ENCODE data around the gene NHLRC4. TPM values are rescaled to one million over a fixed set of nuclear protein-coding genes. Genes with fewer than 3 reads are reported as not detected.

The NHLRC4 gene
- polyA plus RNA-seq, 1 donor (not counting 4 experiments of a cell fraction or from before 2014, with no cell fraction given), result 0.10 TPM

GRCh38 chr16:540645-541340 is 26.0 kb upstream of the NHLRC4 start:
- H3K9me1 ChIP-seq (ENCODE audit: control insufficient read depth, extremely low read depth, insufficient read depth, low read length), result no peaks in the 10 kb centered on the region
- peaks cover 87% of the 10 kb centered on the region for H3K79me2 ChIP-seq (ENCODE audit: control insufficient read depth, insufficient read depth, low read length)
- no peak overlapping the region for H3K27ac ChIP-seq (ENCODE audit: control insufficient read depth, insufficient read depth, low read length)
- FAIRE-seq, result no peak
- H3K36me3 ChIP-seq (ENCODE audit: control insufficient read depth in 2 of 2, extremely low read depth in 1 of 2, insufficient read depth in 2 of 2, low read length in 2 of 2), result peaks cover 7 to 18% of the 10 kb centered on the region in 2 experiments
- no peak overlapping the region for H2AFZ ChIP-seq (ENCODE audit: control insufficient read depth, low read length)
- no peak for TF ChIP-seq EZH2 (IDR thresholded peaks at IDR 0.05; ENCODE audit: low read length)
- TF ChIP-seq, protein P1, sequence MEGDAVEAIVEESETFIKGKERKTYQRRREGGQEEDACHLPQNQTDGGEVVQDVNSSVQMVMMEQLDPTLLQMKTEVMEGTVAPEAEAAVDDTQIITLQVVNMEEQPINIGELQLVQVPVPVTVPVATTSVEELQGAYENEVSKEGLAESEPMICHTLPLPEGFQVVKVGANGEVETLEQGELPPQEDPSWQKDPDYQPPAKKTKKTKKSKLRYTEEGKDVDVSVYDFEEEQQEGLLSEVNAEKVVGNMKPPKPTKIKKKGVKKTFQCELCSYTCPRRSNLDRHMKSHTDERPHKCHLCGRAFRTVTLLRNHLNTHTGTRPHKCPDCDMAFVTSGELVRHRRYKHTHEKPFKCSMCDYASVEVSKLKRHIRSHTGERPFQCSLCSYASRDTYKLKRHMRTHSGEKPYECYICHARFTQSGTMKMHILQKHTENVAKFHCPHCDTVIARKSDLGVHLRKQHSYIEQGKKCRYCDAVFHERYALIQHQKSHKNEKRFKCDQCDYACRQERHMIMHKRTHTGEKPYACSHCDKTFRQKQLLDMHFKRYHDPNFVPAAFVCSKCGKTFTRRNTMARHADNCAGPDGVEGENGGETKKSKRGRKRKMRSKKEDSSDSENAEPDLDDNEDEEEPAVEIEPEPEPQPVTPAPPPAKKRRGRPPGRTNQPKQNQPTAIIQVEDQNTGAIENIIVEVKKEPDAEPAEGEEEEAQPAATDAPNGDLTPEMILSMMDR (optimal IDR thresholded peaks at IDR 0.05 in 1 of 3, IDR thresholded peaks at IDR 0.05 in 1 of 3, conservative IDR thresholded peaks at IDR 0.05 in 1 of 3; ENCODE audit: extremely low read depth in 1 of 3, insufficient read depth in 2 of 3, low read length in 3 of 3), result no peak
- dilution Hi-C loops (cut with MboI; ENCODE audit: extremely low pct_ligation_motif_present, low sequenced_read_pairs), result no loop called here
- peaks cover 2% of the 10 kb centered on the region for H3K4me1 ChIP-seq (ENCODE audit: control insufficient read depth, extremely low read depth, insufficient read depth, low read length)
- no peaks in the 10 kb centered on the region for H3K9me3 ChIP-seq (ENCODE audit: control insufficient read depth, low read depth, low read length)
- DNase-seq (ENCODE audit: low read depth, low spot score), result no peak
- H4K20me1 ChIP-seq (ENCODE audit: control insufficient read depth, extremely low read depth, insufficient read depth, low read length), result peaks cover 25% of the 10 kb centered on the region
- H3K9ac ChIP-seq (ENCODE audit: control insufficient read depth, extremely low read depth, insufficient read depth, low read length), result no peak overlapping the region
- H3K27me3 ChIP-seq (ENCODE audit: control insufficient read depth, extremely low read depth, insufficient read depth, low read length), result no peaks in the 10 kb centered on the region
- H3K4me3 ChIP-seq (ENCODE audit: control insufficient read depth in 2 of 3, extremely low read depth in 1 of 3, insufficient read depth in 2 of 3, low read depth in 1 of 3, low read length in 3 of 3), result no peak overlapping the region
- H3K4me2 ChIP-seq (ENCODE audit: control insufficient read depth, extremely low read depth, insufficient read depth, low read depth, low read length), result no peak overlapping the region

- Histone ChIP-seq H3K36me3 (ENCODE audit: control insufficient read depth in 2 of 2, extremely low read depth in 1 of 2, insufficient read depth in 2 of 2, low read length in 2 of 2) (peaks cover 10% of the 10 kb centered on the region in 2 experiments), H3K9ac (ENCODE audit: control insufficient read depth, extremely low read depth, insufficient read depth, low read length) (no peak overlapping the region), H3K27ac (ENCODE audit: control insufficient read depth, insufficient read depth, low read length) (no peak overlapping the region), H3K9me3 (ENCODE audit: control insufficient read depth, low read depth, low read length) (no peaks in the 10 kb centered on the region), H3K9me1 (ENCODE audit: control insufficient read depth, extremely low read depth, insufficient read depth, low read length) (no peaks in the 10 kb centered on the region), H2AFZ (ENCODE audit: control insufficient read depth, low read length) (no peak overlapping the region), H3K4me3 (ENCODE audit: control insufficient read depth in 2 of 3, extremely low read depth in 1 of 3, insufficient read depth in 2 of 3, low read depth in 1 of 3, low read length in 3 of 3) (no peak overlapping the region), H4K20me1 (ENCODE audit: control insufficient read depth, extremely low read depth, insufficient read depth, low read length) (peaks cover 36% of the 10 kb centered on the region), H3K4me2 (ENCODE audit: control insufficient read depth, extremely low read depth, insufficient read depth, low read depth, low read length) (no peak overlapping the region), H3K79me2 (ENCODE audit: control insufficient read depth, insufficient read depth, low read length) (peaks cover 78% of the 10 kb centered on the region), H3K4me1 (ENCODE audit: control insufficient read depth, extremely low read depth, insufficient read depth, low read length) (no peaks in the 10 kb centered on the region), H3K27me3 (ENCODE audit: control insufficient read depth, extremely low read depth, insufficient read depth, low read length) (no peaks in the 10 kb centered on the region)
- DNase-seq (ENCODE audit: low read depth, low spot score), result no peak
- dilution Hi-C loops (cut with MboI; ENCODE audit: extremely low pct_ligation_motif_present, low sequenced_read_pairs), result no loop called here
- TF ChIP-seq, protein P1 (optimal IDR thresholded peaks at IDR 0.05 in 1 of 3, IDR thresholded peaks at IDR 0.05 in 1 of 3, conservative IDR thresholded peaks at IDR 0.05 in 1 of 3; ENCODE audit: extremely low read depth in 1 of 3, insufficient read depth in 2 of 3, low read length in 3 of 3), result no peak
- no peak for TF ChIP-seq EZH2 (IDR thresholded peaks at IDR 0.05; ENCODE audit: low read length)
- no peak for FAIRE-seq
Measured at GRCh38 chr16:543301-544164, 23.3 kb upstream of the NHLRC4 start.
